Ascending aorta (tissue), 2 donors: Measurements from ENCODE around the gene CDHR5. TPM values are rescaled to one million over a fixed set of nuclear protein-coding genes. Genes with fewer than 3 reads are reported as not detected.

Experiments used
- DNase-seq, 2 donors: peaks; one replicate each; pipeline ENCODE4 v3.0.0-alpha.2; 2019; ENCODE audit warnings: low spot score in 2 of 2
- H3K27ac ChIP-seq, 2 donors: fragments of 200-600 bp; sonication (generic); one replicate each; pipeline ENCODE4 v1.5.1; 2016 to 2017; ENCODE audit warnings: mild to moderate bottlenecking in 1 of 2
- H3K27me3 ChIP-seq: fragments of 200-600 bp; sonication (generic); one replicate; pipeline ENCODE4 v1.5.1; 2017
- H3K36me3 ChIP-seq, 2 donors: fragments of 200-600 bp; sonication (generic); one replicate each; pipeline ENCODE4 v1.5.1; 2016
- H3K4me1 ChIP-seq, 2 donors: fragments of 200-600 bp; sonication (generic); one replicate each; pipeline ENCODE4 v1.5.1; 2016 to 2017; ENCODE audit warnings: mild to moderate bottlenecking in 1 of 2
- H3K4me3 ChIP-seq, 2 donors: fragments of 200-600 bp; sonication (generic); one replicate each; pipeline ENCODE4 v1.5.1; 2016 to 2017; ENCODE audit warnings: mild to moderate bottlenecking in 1 of 2
- H3K9me3 ChIP-seq, 2 donors: fragments of 200-600 bp; sonication (generic); one replicate each; pipeline ENCODE4 v1.5.1; 2016
- CTCF ChIP-seq, 3 experiments: fragments of 200-600 bp in 2 of 3; fragments of 450-650 bp in 1 of 3; sonication (generic) in 2 of 3; IDR thresholded peaks; one replicate each; pipeline ENCODE4 v1.5.1; 2016 to 2019; ENCODE audit warnings: antibody characterized with exemption in 3 of 3, mild to moderate bottlenecking in 1 of 3, moderate library complexity in 1 of 3
- intact Hi-C: fragments of 100-400 bp; cut with DNase I; formaldehyde crosslinking; loops from one replicate; pipeline ENCODE4 v1.15.1; 2023
- total RNA-seq: library from RNA; depleted of rRNA; stranded (reverse); fragments of >200 nt; gene quantifications from one replicate; pipeline ENCODE4 v1.1.0, GENCODE V29; 2016

CDHR5 gene
- total RNA-seq, 1 donor from 2014 or later, result 5.0 TPM

DNA sequence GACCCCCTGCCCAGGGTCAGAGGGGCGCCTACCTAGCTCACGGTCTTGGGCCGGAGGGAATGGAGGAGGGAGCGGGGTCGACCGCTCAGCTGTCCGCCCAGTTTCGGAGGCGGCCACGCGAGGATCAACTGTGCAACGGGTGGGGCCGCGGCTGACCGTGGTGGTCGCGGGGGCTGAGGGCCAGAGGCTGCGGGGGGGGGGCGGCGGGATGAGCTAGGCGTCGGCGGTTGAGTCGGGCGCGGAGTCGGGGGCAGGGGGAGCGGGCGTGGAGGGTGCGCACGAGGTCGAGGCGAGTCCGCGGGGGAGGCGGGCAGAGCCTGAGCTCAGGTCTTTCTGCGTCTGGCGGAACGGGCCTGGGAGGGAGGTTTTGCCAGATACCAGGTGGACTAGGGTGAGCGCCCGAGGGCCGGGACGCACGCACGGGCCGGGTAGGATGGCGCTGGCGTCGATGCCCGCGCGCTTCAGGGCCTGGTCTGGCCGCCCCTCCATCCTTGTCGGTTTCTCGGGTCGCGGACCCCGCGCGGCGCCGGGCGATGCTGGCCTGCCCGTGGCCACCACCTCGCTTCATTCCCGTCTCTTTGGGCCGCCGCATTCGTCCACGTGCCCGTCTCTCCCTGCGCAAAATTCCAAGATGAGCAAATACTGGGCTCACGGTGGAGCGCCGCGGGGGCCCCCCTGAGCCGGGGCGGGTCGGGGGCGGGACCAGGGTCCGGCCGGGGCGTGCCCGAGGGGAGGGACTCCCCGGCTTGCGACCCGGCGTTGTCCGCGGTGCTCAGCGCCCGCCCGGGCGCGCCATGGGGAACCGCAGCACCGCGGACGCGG is 12.0 kb upstream of the CDHR5 start, which contains the start of gene DRD4:
DRD4 (plus strand) TSS at position 759 of the 822 bp plus-strand sequence; CDS start at position 795, 36 bp downstream.
- Histone ChIP-seq H3K4me1 (peaks cover 9% of the 10 kb centered on the region in 2 donors), H3K9me3 (no peaks in the 10 kb centered on the region), H3K36me3 (peaks cover 0 to 2% of the 10 kb centered on the region in 2 donors), H3K27ac (no peak within 1 kb of the TSS), H3K27me3 (no peaks in the 10 kb centered on the region), H3K4me3 (peak within 1 kb of the TSS; percentile 37 to 59)
- DNase-seq, result no peak
- intact Hi-C loops, result no loop called here
- no peak for TF ChIP-seq CTCF (IDR thresholded peaks at IDR 0.05)

DNA sequence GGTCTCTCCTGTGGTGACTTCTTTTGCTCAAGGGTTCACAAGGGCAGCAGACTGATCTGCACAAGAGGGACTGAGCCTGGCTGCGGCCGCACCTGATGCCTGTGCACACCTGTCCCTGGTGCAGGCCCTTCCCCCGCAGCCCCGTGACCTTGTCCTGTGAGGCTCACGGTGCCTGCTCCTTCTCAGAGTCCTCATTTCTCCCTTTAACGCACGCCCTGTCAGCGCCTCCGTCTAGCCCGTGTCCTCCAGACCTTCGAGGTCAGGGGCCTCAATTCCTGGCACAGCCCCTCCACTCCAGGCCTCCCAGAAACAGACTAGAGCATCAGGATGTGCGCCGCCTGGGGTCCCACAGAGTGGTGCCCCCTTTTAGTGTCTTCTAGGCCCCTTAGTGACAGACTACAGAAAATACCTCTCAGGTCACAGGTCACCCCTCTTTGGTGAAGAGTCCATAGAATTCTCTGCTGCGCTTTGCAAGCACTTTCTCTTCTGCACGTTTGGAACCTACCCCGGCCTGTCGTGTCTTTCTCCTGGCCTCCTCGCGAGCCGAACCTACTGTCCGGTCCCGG is 11.3 kb upstream of the CDHR5 start:
- no peak overlapping the region for H3K4me3 ChIP-seq
- no peak for DNase-seq
- no peaks in the 10 kb centered on the region for H3K9me3 ChIP-seq
- intact Hi-C loops, result no loop called here
- H3K27ac ChIP-seq, result no peak overlapping the region
- H3K36me3 ChIP-seq, result no peaks in the 10 kb centered on the region
- TF ChIP-seq CTCF (IDR thresholded peaks at IDR 0.05), result no peak
- H3K4me1 ChIP-seq, result peaks cover 9% of the 10 kb centered on the region in 2 donors
- H3K27me3 ChIP-seq, result no peaks in the 10 kb centered on the region

- no peak for DNase-seq
- Histone ChIP-seq H3K4me1 (peaks cover 0 to 8% of the 10 kb centered on the region in 2 donors), H3K4me3 (no peak overlapping the region), H3K27ac (no peak overlapping the region), H3K27me3 (no peaks in the 10 kb centered on the region), H3K36me3 (no peaks in the 10 kb centered on the region), H3K9me3 (no peaks in the 10 kb centered on the region)
- no peak for TF ChIP-seq CTCF (IDR thresholded peaks at IDR 0.05)
- intact Hi-C loops, result no loop called here
These were observed 6.1 kb upstream of the CDHR5 start for GRCh38 chr11:630871-631270.

DNA sequence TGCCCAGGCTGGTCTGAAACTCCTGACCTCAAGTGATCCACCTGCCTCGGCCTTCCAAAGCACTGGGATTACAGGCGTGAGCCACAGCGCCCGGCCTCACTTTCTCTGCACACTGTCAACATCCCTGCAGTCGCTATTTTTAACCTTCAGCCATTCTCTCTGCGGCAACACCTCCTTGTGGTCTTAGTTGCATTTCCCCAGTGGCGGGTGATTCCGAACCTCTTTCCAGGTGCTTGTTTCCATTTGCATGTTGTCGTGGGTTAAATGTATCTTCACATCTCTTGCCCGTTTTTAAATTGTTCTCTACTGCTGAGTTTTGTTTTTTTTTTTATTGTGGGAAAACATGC is 4.5 kb upstream of the CDHR5 start:
- no peaks in the 10 kb centered on the region for H3K36me3 ChIP-seq
- peak overlapping the region; percentile 53 to 75 for H3K27ac ChIP-seq
- peak in 2 of 3 experiments; percentile 7 to 42 for TF ChIP-seq CTCF (IDR thresholded peaks at IDR 0.05)
- intact Hi-C loops, result loop anchor here (5.0 kb wide), 1 partner anchor 72 kb away; no protein-coding TSS in a partner anchor
- peak overlapping the region in 1 of 2 donors; percentile 43 for H3K4me3 ChIP-seq
- no peaks in the 10 kb centered on the region for H3K27me3 ChIP-seq
- DNase-seq, result no peak
- no peaks in the 10 kb centered on the region for H3K9me3 ChIP-seq
- H3K4me1 ChIP-seq, result peaks cover 0 to 8% of the 10 kb centered on the region in 2 donors

DNA sequence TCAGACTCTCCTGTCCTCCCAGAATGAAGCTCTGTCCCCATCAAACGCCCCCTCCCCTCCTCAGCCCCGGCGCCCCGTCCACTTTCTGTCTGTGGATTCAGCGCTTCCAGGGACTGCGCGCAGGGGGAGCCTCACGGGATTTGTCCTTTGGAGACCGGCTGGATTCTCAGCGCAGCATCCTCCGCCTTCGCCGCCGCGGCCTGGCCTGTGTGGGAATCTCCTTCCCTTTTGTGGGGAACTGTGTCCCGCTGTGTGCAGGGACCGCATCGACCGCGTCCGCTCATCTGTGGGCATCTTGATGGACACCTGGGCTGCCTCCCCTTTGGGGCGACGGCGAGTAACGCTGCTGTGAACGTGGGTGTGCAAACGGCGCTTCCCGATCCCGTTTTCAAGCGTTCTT is 3.3 kb upstream of the CDHR5 start:
- TF ChIP-seq CTCF (IDR thresholded peaks at IDR 0.05), result no peak
- no peak for DNase-seq
- no peaks in the 10 kb centered on the region for H3K36me3 ChIP-seq
- H3K27ac ChIP-seq, result peak overlapping the region; percentile 33 to 75
- H3K4me3 ChIP-seq, result peak overlapping the region in 1 of 2 donors; percentile 43
- H3K27me3 ChIP-seq, result no peaks in the 10 kb centered on the region
- intact Hi-C loops, result loop anchor here (5.0 kb wide), 1 partner anchor 71 kb away; no protein-coding TSS in a partner anchor
- no peaks in the 10 kb centered on the region for H3K9me3 ChIP-seq
- H3K4me1 ChIP-seq, result peaks cover 0 to 8% of the 10 kb centered on the region in 2 donors
